ENCODE results near the gene GSTK1.
A peak's percentile ranks its signal among the peaks of the same experiment; 100 is the strongest.

Gene GSTK1

GRCh38 chr7:143250822-143251221 is 12.4 kb upstream of the GSTK1 start:
- no peak for TF ChIP-seq CTCF (IDR thresholded peaks at IDR 0.05; ENCODE audit: extremely low read depth, insufficient read depth, missing control alignments)
- DNase-seq (ENCODE audit: low spot score) = no peak
- in situ Hi-C loops (cut with MboI; ENCODE audit: low pct_unique_long_range_greater_than_20kb, low sequenced_read_pairs, unreplicated experiment) = loop anchor here (10.0 kb wide), 1 partner anchor 54 kb away; no protein-coding TSS in a partner anchor

GRCh38 chr7:143252006-143252405 is 11.2 kb upstream of the GSTK1 start:
- no peak for DNase-seq (ENCODE audit: low spot score)
- TF ChIP-seq CTCF (IDR thresholded peaks at IDR 0.05; ENCODE audit: extremely low read depth, insufficient read depth, missing control alignments) = no peak
- in situ Hi-C loops (cut with MboI; ENCODE audit: low pct_unique_long_range_greater_than_20kb, low sequenced_read_pairs, unreplicated experiment) = loop anchor here (10.0 kb wide), 1 partner anchor 53 kb away; no protein-coding TSS in a partner anchor

GRCh38 chr7:143255564-143255963 is 7.7 kb upstream of the GSTK1 start:
- in situ Hi-C loops (cut with MboI; ENCODE audit: low pct_unique_long_range_greater_than_20kb, low sequenced_read_pairs, unreplicated experiment) = loop anchor here (10.0 kb wide), 1 partner anchor 49 kb away; no protein-coding TSS in a partner anchor
- no peak for TF ChIP-seq CTCF (IDR thresholded peaks at IDR 0.05; ENCODE audit: extremely low read depth, insufficient read depth, missing control alignments)
- DNase-seq (ENCODE audit: low spot score) = no peak

GRCh38 chr7:143256325-143256724 is 6.9 kb upstream of the GSTK1 start:
- in situ Hi-C loops (cut with MboI; ENCODE audit: low pct_unique_long_range_greater_than_20kb, low sequenced_read_pairs, unreplicated experiment) = loop anchor here (10.0 kb wide), 1 partner anchor 48 kb away; no protein-coding TSS in a partner anchor
- no peak for DNase-seq (ENCODE audit: low spot score)
- no peak for TF ChIP-seq CTCF (IDR thresholded peaks at IDR 0.05; ENCODE audit: extremely low read depth, insufficient read depth, missing control alignments)

GRCh38 chr7:143256932-143257331 is 6.3 kb upstream of the GSTK1 start:
- in situ Hi-C loops (cut with MboI; ENCODE audit: low pct_unique_long_range_greater_than_20kb, low sequenced_read_pairs, unreplicated experiment) = loop anchor here (10.0 kb wide), 1 partner anchor 48 kb away; no protein-coding TSS in a partner anchor
- DNase-seq (ENCODE audit: low spot score) = peak; percentile 36
- TF ChIP-seq CTCF (IDR thresholded peaks at IDR 0.05; ENCODE audit: extremely low read depth, insufficient read depth, missing control alignments) = no peak

GRCh38 chr7:143257501-143257900 is 5.7 kb upstream of the GSTK1 start:
- TF ChIP-seq CTCF (IDR thresholded peaks at IDR 0.05; ENCODE audit: extremely low read depth, insufficient read depth, missing control alignments) = no peak
- DNase-seq (ENCODE audit: low spot score) = no peak
- in situ Hi-C loops (cut with MboI; ENCODE audit: low pct_unique_long_range_greater_than_20kb, low sequenced_read_pairs, unreplicated experiment) = loop anchor here (10.0 kb wide), 1 partner anchor 47 kb away; no protein-coding TSS in a partner anchor
